RPMI8226 (cell line): ENCODE measurements around the gene LRP11.
A peak's percentile ranks its signal among the peaks of the same experiment; 100 is the strongest.
"Not testable (repeated sequence)": the region's sequence is repeated elsewhere in the genome, so short reads cannot be mapped to it uniquely, and the experiment has no call there.

Source experiments
- DNase-seq: peaks from one replicate; pipeline ENCODE4 v3.0.0-alpha.2; 2015

The LRP11 gene

DNA sequence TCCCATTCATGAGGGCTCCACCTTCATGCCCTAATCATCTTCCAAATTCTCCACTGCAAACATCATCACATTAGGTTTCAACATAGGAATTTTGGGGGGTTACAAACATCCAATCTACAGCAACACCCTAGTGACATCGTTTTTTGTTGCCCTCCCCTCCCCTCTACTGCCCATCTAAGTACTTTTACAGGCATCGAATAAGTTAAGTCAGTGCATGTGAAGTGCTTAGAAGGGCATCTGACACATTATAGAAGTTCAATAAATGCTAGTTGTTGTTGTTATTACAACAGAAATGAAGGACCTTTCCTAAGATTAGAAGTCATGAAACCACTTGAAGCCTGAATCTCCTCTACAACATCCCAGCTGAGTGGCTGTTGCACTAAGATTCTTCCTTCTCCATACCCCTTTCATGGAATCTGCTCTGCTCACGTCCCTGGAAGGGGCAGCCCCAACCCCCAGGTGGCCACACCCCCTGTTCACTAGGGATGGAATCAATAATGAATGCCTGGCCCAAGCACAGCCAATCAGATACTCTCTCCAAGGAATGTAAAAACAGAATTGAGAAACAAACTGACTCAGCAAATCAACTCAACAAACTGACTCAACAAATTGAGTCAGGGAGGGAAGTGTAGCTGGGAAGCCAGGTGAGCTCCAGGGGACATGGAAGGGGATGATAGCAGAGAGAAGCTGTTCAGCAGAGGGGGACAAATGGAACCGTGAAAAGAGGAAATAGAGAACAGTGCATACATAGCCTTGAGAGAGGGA lies 3.9 kb upstream of the LRP11 start:
- DNase-seq, result peak; percentile 29

DNA sequence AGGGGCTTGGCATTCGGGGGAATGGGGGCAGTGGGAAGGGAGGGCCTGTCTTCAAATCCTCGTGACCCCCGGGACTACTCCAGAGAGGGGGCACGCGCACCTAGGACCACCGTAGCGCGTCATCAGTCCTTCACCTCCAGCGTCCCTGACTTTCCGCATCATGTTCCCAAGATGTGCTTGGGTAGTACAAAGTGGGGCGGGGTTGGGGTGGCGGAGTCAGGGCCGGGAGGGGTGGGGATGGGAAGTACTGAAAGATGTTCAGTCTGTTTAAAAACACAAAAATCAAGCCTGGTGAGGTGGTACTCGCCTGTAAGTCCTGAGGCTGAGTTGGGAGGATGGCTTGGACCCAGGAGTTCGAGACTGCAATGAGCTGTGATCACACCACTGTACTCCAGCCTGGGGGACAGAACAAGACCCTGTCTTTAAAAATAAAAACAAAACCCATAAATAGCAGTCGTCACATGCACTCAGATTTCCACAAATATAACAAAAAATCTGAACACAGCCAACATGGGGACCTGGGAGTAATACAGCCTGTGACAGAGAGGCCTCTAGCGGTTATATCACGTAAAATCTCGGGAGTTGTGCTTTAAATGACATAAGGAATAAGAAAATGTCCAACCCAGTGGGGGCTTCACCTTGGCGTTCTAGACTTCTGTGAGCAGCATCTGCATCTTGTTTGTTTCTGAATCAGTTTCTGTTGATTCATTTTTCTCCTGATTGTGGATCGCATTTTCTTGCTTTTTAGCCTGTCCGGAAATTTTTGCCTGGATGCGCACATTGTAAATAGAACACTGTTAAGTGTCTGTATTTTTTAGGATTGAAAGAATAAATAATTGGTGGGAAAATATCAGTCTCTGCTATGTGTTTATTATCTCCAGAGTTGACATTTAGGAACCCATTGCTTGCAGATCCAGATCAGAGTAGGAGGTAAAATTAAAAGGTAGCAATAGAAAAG lies 698 bp upstream of the LRP11 start:
- DNase-seq, result peak; percentile 61

DNA sequence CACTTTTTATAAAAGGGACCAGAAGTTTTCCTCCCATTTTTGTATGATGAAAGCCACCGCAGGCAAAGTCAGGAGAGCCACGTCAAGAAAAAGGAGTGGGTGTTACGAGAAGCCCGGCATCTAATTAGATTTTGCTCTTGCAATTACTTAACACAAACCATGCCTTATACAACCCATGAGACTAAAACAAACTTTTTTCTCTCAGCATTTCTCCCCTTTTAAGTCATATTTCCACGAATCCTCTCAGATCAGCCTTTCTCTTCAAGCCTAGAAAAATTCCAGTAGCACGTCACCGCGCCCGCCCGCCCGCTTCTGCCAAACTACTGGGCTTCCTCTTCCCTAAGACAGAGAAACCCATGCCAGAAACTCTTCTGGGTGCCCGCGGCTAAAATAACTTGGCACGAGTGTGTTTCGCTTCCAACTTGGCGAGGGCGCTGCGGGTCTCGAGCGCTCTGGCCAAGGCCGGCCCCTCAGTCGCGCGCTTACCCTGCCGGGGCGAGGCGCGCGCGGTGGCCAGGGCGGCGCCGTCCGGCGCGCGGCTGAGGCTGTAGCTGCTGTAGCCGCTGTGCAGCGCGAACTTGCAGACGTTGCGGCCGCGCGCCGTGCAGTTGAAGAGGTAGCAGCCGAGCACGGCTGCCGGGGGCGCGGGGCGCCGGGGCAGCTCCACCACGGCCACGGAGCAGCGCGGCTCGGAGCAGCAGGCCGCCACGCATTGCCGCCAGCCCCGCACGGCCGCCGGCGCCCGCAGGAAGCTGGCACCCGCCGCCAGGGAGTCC lies 1.0 kb downstream of the LRP11 start:
- DNase-seq, result peak; percentile 77

DNA sequence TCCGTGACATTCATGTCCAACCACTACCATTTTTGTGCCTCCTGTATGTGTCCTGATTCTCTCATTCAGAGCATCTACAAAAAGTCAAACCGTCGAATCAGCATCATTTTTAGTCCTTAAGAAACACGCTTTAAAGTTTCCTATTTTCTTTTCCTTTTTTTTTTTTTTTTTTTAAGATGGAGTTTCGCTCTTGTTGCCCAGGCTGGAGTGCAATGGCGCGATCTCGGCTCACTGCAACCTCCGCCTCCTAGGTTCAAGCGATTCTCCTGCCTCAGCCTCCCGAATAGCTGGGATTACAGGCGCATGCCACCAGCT lies 1.8 kb downstream of the LRP11 start:
- DNase-seq, result not testable (repeated sequence)

DNA sequence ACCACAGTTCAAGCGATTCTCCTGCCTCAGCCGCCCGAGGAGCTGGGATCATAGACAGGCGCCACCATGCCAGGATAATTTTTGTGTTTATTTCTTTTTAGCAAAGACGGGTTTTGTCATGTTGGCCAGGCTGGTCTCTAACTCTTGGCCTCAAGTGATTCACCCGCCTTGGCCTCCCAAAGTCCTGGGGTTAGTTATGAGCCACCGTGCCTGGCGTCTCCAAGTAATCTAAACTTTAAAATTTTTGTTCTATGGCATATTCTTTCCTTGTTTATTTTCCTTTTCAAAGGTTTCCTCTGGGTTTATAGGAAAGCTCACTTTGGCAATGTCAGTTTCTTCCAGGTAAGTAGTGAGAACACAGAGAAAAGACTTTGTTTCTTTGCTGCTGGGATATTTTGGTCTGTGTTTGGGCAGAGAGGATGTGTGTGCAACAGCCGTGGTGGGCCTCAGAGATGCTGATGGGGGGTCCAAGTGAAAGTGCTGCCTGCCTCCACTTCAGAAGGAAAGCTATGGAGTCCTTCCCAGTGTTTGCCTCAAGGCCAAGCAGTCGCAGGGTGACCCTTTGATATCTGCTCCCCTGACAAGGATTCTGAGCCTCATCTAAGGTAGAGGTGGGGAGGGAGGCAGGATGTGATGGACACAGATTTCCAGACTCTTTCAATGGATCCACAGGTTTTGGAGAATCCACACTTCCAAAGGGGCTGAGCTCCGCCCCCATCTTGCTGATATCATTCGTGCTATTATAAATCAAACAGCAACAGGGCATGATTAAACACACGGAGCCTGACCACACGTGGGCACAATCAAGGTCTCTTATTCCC lies 2.3 kb downstream of the LRP11 start:
- no peak for DNase-seq

DNA sequence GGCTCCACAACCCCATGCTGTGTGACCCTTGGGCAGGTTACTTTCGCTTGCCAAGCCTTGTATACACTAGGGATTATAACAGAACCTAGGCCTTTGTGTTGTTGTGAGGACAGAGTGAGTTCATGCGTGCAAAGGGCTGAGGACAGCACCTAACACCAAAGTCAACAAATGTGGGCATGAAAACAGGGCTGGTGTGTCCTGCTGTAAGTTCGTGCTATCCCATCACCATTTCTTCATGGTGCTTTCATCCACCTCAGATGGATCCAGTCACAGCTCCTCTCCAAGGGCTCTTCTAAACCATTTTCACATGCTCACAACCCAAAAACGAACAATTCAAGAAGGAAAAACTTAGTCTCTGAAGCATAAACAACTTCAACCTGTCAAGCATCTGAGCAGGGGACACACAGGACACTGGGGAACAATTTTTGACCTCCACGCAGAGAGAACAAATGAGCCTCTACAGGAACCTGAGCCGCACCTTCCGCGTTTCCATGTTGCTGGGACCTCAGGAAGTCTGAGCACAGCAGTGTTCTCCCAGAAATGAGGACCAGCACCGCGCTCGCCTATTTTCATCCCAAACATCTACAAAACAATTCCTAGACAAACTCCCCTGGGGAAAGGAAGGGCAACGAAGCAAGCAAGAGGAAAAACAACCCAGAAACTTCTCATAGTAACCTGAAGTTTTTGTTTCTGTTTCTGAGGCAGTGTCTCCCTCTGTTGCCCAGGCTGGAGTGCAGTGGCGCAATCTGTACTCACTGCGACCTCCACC lies 3.1 kb downstream of the LRP11 start:
- DNase-seq, result no peak

DNA sequence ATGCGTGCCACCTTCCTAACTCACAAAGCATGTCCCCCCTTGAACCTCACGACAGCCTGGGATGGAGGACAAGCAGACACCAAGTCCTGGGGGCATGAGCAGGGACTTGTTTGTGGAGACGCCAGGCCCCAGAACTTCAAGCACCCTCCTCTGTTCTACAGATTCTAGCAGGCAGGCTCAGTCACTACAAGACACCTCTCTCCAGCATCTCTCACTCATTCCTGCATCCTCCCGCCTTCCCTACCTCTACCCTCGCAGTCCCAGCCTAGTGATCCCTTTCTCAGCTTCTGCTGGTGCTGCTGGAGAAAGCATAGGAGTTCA lies 3.7 kb downstream of the LRP11 start:
- no peak for DNase-seq

DNA sequence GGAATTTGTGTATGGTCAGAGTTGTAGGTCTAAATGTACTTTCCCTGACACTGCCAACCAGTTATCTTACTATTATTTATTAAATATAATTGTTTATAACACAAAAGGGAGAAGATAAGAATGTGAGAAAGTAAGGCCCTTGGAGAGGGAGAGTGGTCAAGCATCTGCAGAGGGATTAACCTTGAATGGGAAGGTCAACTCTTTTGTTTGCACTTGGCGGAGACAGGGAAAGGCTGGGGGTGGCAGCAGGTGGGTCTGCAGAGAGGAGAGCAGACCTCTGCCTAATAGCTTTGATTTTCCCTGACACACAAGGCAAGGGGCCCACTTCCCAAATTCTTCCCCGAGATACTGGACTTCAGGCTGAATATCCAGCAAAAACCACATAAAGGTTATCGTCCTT lies 4.2 kb downstream of the LRP11 start:
- no peak for DNase-seq

DNA sequence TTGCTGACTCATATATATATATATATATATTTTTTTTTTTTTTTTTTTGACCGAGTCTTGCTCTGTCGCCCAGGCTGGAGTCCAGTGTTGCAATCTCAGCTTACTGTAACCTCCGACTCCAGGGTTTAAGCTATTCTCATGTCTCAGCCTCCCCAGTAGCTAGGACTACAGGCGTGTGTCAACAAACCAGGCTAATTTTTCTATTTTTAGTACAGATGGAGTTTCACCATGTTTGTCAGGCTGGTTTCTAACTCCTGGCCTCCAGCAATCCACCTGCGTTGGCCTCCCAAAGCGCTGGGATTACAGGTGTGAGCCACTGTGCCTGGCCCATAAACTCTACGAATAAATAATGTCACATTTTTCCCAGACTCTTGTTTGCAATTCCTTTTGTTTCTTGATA lies 4.8 kb downstream of the LRP11 start:
- no peak for DNase-seq

DNA sequence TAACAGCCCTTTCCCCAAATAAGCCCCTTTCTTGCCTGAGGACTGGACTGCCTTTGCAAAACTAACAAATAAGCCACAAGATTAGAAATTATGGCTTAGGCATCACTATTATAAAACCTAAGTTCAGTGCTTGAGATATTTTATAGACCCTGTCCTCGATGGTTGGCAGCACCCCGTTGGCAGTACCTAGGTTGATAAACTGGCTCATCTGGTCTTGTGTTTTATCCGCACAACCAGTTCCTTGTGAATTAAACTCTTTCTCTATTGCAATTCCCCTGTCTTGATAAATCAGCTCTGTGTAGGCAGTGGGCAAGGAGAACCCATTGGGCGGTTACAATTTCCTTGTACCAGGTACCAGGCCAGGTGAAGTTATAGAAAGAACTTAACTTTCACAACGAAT lies 6.6 kb downstream of the LRP11 start:
- no peak for DNase-seq

DNA sequence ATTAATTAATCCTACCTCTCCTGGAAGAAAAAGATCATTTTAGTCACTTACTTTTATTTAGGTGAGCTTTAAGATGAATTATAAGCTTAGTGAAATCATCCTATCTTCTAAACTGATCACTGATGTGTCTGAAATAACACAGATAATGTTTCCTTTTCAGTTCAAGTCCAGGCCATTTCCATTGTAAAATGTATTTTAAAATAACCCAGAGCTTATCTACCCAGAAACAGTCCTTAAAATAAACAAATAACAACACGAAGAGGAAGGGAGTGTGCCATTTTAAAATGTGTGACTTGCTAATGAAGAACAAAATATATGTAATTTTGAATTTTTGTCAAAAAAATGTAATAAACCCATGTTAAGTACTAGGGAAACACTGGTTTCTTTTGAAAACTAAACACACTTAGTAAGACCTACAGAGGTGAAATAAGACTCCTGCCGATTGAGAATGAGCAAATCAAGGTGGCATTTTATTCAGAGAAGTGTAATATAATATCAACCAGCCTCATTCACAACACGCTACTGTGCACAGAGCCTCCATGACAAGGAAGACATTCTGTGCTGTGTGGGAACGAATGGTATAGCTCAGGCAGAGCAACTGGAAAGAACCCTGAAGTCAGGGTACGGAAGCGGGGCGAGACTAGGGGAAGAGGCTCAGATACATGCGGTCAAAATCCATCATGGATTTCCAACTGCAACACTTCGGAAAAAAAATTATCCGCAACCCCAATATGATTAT lies 7.7 kb downstream of the LRP11 start:
- no peak for DNase-seq

DNA sequence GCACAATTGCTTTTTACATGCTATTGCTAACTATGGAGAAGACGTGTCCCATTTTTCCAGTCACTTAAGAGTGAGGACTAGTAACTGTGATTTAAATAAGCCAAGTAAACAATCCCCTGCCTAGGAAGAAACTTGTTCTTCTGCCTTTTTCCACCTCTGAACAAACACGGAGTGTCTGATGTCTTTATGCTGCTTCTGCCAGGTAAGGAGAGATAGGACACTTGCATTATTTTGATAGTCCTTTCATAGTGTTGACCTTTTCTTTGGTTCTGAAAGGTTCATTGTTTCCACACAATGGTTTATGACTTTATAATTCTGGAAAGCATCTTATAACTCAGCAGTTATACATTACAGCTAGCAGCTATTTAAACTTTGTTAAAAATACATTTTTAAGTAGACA lies 8.4 kb downstream of the LRP11 start:
- no peak for DNase-seq

DNA sequence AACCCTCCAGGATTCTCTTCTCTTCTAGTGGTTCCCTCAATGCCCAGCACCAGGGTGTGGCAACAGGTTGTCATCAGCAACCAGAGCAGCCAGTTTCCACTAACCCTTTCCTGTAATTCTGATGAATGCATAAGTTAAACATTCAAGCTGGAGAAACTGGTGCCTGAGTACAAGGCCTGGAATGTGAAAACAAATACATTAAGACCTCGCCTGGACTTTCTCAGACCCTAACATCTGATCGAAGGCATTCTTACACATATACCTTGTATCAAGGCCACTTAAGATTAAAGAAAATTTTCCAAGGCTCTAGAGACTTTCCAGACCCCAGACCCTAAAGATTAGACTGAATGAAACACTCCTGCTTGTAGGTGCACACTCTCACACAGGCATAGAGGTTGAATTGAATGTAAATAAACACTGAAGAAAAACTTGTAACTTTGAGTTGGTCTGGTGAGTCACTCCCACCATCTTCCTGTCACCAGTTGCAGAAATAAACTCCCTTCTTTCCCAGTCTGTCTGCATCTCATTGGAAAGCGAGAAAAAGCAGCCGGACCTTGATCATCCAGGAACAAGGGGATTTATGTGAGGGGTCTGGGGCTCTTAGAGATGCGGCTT lies 9.0 kb downstream of the LRP11 start:
- DNase-seq, result no peak

DNA sequence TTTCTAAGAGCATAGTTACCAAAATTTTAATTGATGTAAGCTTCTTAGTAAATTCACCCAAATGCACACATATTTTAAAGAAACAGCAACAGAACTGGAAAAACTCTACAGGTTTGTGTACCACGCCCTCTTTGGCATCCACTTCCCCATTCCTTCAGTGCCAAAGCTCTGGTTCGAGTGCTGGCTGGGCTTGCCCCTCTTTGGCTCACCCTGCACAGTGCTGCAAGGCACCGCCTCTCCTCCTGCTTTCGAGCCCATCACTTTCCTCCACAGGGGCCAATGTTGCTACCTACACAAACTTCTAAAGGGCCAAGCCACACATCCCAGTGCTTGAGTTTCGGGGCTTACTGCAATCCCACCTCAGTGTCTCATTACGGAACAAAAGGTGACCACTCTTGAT lies 9.6 kb downstream of the LRP11 start:
- peak; percentile 13 for DNase-seq

DNA sequence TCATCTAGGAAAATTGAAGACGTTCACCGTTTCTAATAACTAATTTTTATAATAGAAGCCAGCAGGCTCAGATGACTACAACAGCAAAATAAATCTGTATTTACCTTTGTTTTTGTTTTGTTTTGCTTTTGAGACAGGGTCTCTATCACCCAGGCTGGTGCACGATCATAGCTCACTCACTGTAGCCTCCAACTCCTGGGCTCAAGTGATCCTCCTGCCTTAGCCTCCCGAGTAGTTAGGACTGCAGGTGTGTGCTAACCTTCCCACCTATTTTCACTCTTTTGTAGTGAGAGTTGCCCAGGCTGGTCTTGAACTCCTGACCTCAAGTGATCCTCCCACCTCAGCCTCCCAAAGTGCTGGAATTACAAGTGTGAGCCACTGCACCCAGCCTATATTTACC lies 10.1 kb downstream of the LRP11 start:
- not testable (repeated sequence) for DNase-seq

DNA sequence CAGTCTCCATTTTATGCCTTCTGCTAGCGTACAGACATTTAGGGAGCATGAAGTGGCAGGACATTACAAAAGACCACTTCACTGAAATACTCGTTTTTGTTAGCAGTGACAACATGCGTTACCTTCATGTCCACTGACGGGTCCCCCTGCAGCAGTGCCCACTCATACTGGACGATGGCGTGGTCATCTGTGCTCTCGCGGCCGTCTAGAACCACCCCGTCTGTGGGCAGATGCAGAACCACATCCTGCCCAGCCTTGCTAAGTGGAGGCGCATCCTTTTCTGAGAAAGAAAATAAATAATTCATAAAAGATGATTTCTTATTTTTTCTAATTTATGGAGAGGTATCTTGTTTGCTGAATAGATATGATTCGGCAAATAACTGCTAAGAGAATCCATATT lies 11.3 kb downstream of the LRP11 start:
- DNase-seq, result no peak

DNA sequence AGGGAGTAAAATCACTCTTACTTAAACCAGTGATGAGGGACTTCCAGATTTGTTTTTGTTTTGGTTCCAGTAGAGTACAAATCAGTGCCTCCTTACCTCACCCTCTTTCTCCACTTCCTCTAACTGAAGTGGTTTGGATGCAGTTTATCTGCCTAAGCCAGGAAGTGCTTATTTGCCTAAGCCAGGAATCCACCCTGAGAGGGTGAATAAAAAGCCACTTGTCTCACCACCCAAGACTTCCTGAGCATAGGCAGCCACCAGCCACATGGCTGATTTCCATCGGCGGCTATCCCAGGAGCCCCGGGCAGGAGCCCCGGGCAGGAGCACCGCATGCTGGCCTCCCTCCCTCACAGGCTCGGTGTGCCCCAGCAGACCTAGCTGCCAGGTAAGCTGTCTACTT lies 12.0 kb downstream of the LRP11 start:
- DNase-seq, result peak; percentile 29

DNA sequence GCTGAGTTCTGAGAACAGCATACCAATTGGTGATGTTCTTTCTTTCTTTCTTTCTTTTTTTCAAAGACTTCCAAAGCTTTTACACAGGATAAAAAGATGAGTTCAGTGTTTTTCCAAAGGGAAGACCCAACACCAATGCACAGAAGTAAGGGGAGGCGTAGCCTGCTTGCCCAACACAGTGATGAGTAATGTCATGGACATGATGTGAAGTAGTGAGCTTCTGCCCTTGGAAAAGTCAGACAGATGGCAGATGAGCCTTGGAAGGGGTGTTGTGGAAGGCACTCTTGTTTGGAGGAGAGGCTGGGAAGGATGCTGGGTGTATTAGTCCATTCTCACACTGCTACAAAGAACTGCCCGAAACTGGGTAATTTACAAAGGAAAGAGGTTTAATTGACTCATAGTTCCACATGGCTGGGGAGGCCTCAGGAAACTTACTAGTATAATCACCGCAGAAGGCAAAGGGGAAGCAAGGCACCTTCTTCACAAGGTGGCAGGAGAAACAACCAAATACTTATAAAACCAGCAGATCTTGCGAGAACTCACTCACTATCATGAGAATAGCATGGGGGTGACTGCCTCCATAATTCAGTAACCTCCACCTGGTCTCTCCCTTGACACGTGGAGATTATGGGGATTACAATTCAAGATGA lies 12.6 kb downstream of the LRP11 start:
- no peak for DNase-seq

DNA sequence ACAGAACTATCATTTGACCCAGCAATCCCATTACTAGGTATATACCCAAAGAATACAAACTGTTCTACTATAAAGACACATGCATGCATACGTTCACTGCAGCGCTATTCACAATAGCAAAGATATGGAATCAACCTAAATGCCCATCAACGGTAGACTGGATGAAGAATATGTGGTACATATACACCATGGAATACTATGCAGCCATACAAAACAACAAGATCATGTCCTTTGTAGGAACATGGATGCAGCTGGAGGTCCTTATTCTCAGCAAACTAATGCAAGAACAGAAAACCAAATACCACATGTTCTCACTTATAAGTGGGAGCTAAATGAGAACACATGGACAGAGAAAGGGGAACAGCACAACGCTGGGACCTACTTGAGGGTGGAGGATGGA lies 15.8 kb downstream of the LRP11 start:
- not testable (repeated sequence) for DNase-seq

DNA sequence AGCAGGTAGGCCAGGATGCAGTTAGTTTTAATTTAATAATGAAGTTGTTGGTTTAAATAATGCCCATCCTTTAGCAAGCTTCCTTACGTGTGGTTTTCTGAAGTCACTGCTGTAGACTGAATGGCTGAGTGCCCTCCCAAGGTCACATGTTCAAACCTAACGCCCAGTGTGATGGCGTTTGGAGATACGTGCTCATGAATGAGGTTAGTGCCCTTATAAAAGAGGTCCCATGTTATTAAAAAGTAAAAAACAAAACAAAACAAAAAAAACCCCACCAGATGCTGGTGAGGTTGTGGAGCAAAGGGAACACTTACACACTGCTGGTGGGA lies 16.3 kb downstream of the LRP11 start:
- DNase-seq, result no peak
